Transverse colon (tissue), 4 donors: ENCODE results near the gene PRH2. TPM values are rescaled to one million over a fixed set of nuclear protein-coding genes. Genes with fewer than 3 reads are reported as not detected.

Experiments
- DNase-seq: peaks from one replicate; pipeline ENCODE4 v3.0.0-alpha.2; 2019
- H3K27ac ChIP-seq, 4 donors: fragments of 200-600 bp; sonication (generic); 2 replicates each; pipeline ENCODE4 v1.5.1; 2016 to 2018; ENCODE audit warnings: inconsistent platforms in 4 of 4
- H3K27me3 ChIP-seq: fragments of 200-600 bp; sonication (generic); 2 replicates; pipeline ENCODE4 v1.5.1; 2017; ENCODE audit warnings: inconsistent platforms
- H3K36me3 ChIP-seq, 4 donors: fragments of 200-600 bp; sonication (generic); 2 replicates each; pipeline ENCODE4 v1.5.1; 2017 to 2019; ENCODE audit warnings: inconsistent platforms in 4 of 4
- H3K4me1 ChIP-seq, 4 donors: fragments of 200-600 bp; sonication (generic); 2 replicates each; pipeline ENCODE4 v1.5.1; 2017 to 2020; ENCODE audit warnings: inconsistent platforms in 4 of 4
- H3K4me3 ChIP-seq, 4 donors: fragments of 200-600 bp; sonication (generic); 1 replicate in 1 of 4; 2 replicates in 3 of 4; pipeline versions ENCODE4 v1.5.1 to v1.6.1; 2017 to 2019; ENCODE audit warnings: inconsistent platforms in 4 of 4
- H3K9me3 ChIP-seq, 2 donors: fragments of 200-600 bp; sonication (generic); 2 replicates each; pipeline ENCODE4 v1.5.1; 2017 to 2019; ENCODE audit warnings: inconsistent platforms in 2 of 2
- EP300 ChIP-seq: sonication (generic); formaldehyde crosslinking; IDR thresholded peaks from one replicate; pipeline ENCODE4 v1.6.1; 2017; ENCODE audit warnings: antibody characterized with exemption, low read depth
- POLR2A ChIP-seq: fragments of 450-650 bp; IDR thresholded peaks from one replicate; pipeline ENCODE4 v1.6.1; 2016; ENCODE audit warnings: antibody characterized with exemption, mild to moderate bottlenecking, moderate library complexity
- POLR2AphosphoS5 ChIP-seq, 3 donors: sonication (generic); formaldehyde crosslinking; IDR thresholded peaks; one replicate each; pipeline ENCODE4 v1.6.1; 2016; ENCODE audit warnings: antibody characterized with exemption in 3 of 3
- WGBS, 2 donors: methylation state at CpG; one replicate each; pipeline ENCODE4 v1.1.5; 2018; ENCODE audit warnings: low coverage in 1 of 2; 5-methylcytosine and 5-hydroxymethylcytosine counted together
- in situ Hi-C, 4 donors: fragments of 200-750 bp; cut with MboI; loops; one replicate each; pipeline versions ENCODE4 v1.15.0 to v1.15.1; 2017; ENCODE audit warnings: low sequenced_read_pairs in 3 of 4, low pct_ligation_motif_present in 1 of 4, low pct_unique_long_range_greater_than_20kb in 1 of 4
- intact Hi-C: fragments of 100-400 bp; cut with DNase I; formaldehyde crosslinking; loops from one replicate; pipeline ENCODE4 v1.15.1; 2023; ENCODE audit warnings: low total_unique reads
- total RNA-seq, 4 donors: library from RNA; depleted of rRNA; stranded (reverse); fragments of >200 nt; gene quantifications; one replicate each; pipeline ENCODE4 v1.1.0, GENCODE V29; 2016
- TF ChIP-seq, protein P1 (sequence below), 5 experiments: fragments of 200-600 bp in 3 of 5; fragments of 450-650 bp in 2 of 5; sonication (generic) in 3 of 5; IDR thresholded peaks; 1 replicate in 2 of 5; 2 replicates in 3 of 5; pipeline ENCODE4 v1.5.1; 2016 to 2017; ENCODE audit warnings: antibody characterized with exemption in 5 of 5, inconsistent platforms in 3 of 5, mild to moderate bottlenecking in 2 of 5, moderate library complexity in 1 of 5

Gene PRH2
- total RNA-seq, 4 donors from 2014 or later = not detected

GRCh38 chr12:10896854-10897253 is 32.2 kb upstream of the PRH2 start:
- Histone ChIP-seq H3K4me1 (peaks cover 0 to 8% (median 5%) of the 10 kb centered on the region in 4 donors), H3K36me3 (no peaks in the 10 kb centered on the region), H3K27me3 (no peaks in the 10 kb centered on the region), H3K27ac (no peak overlapping the region), H3K9me3 (no peaks in the 10 kb centered on the region), H3K4me3 (no peak overlapping the region)
- DNase-seq = no peak
- in situ Hi-C loops (no loop called here), intact Hi-C loops (no loop called here)
- no peak for TF ChIP-seq POLR2A
- TF ChIP-seq, protein P1, sequence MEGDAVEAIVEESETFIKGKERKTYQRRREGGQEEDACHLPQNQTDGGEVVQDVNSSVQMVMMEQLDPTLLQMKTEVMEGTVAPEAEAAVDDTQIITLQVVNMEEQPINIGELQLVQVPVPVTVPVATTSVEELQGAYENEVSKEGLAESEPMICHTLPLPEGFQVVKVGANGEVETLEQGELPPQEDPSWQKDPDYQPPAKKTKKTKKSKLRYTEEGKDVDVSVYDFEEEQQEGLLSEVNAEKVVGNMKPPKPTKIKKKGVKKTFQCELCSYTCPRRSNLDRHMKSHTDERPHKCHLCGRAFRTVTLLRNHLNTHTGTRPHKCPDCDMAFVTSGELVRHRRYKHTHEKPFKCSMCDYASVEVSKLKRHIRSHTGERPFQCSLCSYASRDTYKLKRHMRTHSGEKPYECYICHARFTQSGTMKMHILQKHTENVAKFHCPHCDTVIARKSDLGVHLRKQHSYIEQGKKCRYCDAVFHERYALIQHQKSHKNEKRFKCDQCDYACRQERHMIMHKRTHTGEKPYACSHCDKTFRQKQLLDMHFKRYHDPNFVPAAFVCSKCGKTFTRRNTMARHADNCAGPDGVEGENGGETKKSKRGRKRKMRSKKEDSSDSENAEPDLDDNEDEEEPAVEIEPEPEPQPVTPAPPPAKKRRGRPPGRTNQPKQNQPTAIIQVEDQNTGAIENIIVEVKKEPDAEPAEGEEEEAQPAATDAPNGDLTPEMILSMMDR (IDR thresholded peaks at IDR 0.05) = no peak
- TF ChIP-seq POLR2AphosphoS5 (IDR thresholded peaks at IDR 0.05) = no peak
- TF ChIP-seq EP300 = no peak
- WGBS, 2 donors = 95 to 97% methylated on average over 5 of the region's 5 CpGs

- TF ChIP-seq, protein P1 (IDR thresholded peaks at IDR 0.05) = no peak
- no peak for TF ChIP-seq EP300
- no peak for TF ChIP-seq POLR2A
- no peak for TF ChIP-seq POLR2AphosphoS5 (IDR thresholded peaks at IDR 0.05)
- no peak for DNase-seq
- no peak overlapping the region for H3K4me3 ChIP-seq
- H3K4me1 ChIP-seq = no peaks in the 10 kb centered on the region
- WGBS, 2 donors = 100% methylated on average over 1 of the region's 1 CpG; no CpG with 5 or more reads in 1 of the 2 donors
- H3K36me3 ChIP-seq = no peaks in the 10 kb centered on the region
- in situ Hi-C loops = no loop called here
- H3K27ac ChIP-seq = no peak overlapping the region
- H3K9me3 ChIP-seq = peaks cover 17 to 20% of the 10 kb centered on the region in 2 donors
- intact Hi-C loops = no loop called here
- H3K27me3 ChIP-seq = no peaks in the 10 kb centered on the region
Measured at GRCh38 chr12:10900530-10900929, 28.5 kb upstream of the PRH2 start.

DNA sequence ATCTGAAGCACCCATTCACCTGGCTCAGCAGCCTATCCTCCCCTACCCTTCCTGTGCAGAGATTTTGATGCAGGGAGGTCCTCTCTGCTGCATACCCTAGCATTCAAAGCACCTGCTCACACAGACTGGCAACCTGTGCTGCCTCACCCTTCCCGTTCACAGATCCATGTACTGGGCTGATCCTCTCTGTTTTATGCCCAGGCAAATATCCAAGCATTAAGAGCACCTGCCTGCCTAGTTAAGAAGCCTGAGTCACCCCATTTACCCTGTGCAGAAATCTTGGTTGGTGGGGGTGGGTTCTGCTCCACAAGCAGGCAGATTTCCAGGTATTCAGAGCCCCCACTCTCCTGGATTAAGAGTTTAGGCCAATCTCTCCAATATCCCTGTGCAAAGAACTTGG is 28.1 kb upstream of the PRH2 start:
- Histone ChIP-seq H3K4me1 (no peaks in the 10 kb centered on the region), H3K9me3 (peaks cover 17 to 20% of the 10 kb centered on the region in 2 donors), H3K36me3 (no peaks in the 10 kb centered on the region), H3K27me3 (no peaks in the 10 kb centered on the region), H3K4me3 (no peak overlapping the region), H3K27ac (no peak overlapping the region)
- intact Hi-C loops (no loop called here), in situ Hi-C loops (no loop called here)
- DNase-seq = no peak
- TF ChIP-seq EP300 (no peak), POLR2A (no peak), POLR2AphosphoS5 (IDR thresholded peaks at IDR 0.05) (no peak)
- TF ChIP-seq, protein P1 (IDR thresholded peaks at IDR 0.05) = no peak
- 100% methylated on average over 1 of the region's 1 CpG; no CpG with 5 or more reads in 1 of the 2 donors for WGBS, 2 donors

GRCh38 chr12:10901427-10901826 is 27.6 kb upstream of the PRH2 start:
- Histone ChIP-seq H3K9me3 (peaks cover 17 to 20% of the 10 kb centered on the region in 2 donors), H3K36me3 (no peaks in the 10 kb centered on the region), H3K4me1 (no peaks in the 10 kb centered on the region), H3K27ac (no peak overlapping the region), H3K4me3 (no peak overlapping the region), H3K27me3 (no peaks in the 10 kb centered on the region)
- intact Hi-C loops (no loop called here), in situ Hi-C loops (no loop called here)
- TF ChIP-seq, protein P1 (IDR thresholded peaks at IDR 0.05) = no peak
- TF ChIP-seq POLR2A = no peak
- no peak for TF ChIP-seq POLR2AphosphoS5 (IDR thresholded peaks at IDR 0.05)
- no peak for TF ChIP-seq EP300
- WGBS, 2 donors = 92 to 100% methylated on average over 1 of the region's 1 CpG
- no peak for DNase-seq
